HG03196 (cell line): ENCODE measurements around the gene UBE2D1.
"Not testable (repeated sequence)": the region's sequence is repeated elsewhere in the genome, so short reads cannot be mapped to it uniquely, and the experiment has no call there.

Experiments
- ATAC-seq: cut with Tn5 transposase; IDR thresholded peaks from one replicate; pipeline ENCODE4 v1.9.1; 2021; ENCODE audit not compliant: unreplicated experiment

UBE2D1 gene

GRCh38 chr10:58373442-58373827, 38.6 kb downstream of the UBE2D1 start:
- ATAC-seq, result no peak

GRCh38 chr10:58382489-58382995, 47.7 kb downstream of the UBE2D1 start:
- no peak for ATAC-seq

- ATAC-seq, result peak; percentile 44
These were observed 49.3 kb downstream of the UBE2D1 start for GRCh38 chr10:58384095-58384494.

- peak; percentile 3 for ATAC-seq
These were observed 49.8 kb downstream of the UBE2D1 start for GRCh38 chr10:58384544-58384998.

GRCh38 chr10:58384999-58385783, 50.4 kb downstream of the UBE2D1 start, which contains the start of gene TFAM:
TSS of gene TFAM (plus strand) at chr10:58385410. CDS start at chr10:58385548, 138 bp downstream.
- peak; percentile 95 for ATAC-seq

- ATAC-seq, result no peak
These were observed 50.9 kb downstream of the UBE2D1 start for GRCh38 chr10:58385784-58386112.

- ATAC-seq, result no peak
These were observed 54.2 kb downstream of the UBE2D1 start for GRCh38 chr10:58389024-58389423.

- ATAC-seq, result no peak
These were observed 58.5 kb downstream of the UBE2D1 start for GRCh38 chr10:58393317-58393716.

GRCh38 chr10:58394471-58394870, 59.7 kb downstream of the UBE2D1 start:
- no peak for ATAC-seq

- ATAC-seq, result no peak
These were observed 61.3 kb downstream of the UBE2D1 start for GRCh38 chr10:58396057-58396456.

- no peak for ATAC-seq
These were observed 63.0 kb downstream of the UBE2D1 start for GRCh38 chr10:58397830-58398229.

GRCh38 chr10:58399410-58399809, 64.6 kb downstream of the UBE2D1 start:
- ATAC-seq, result no peak

GRCh38 chr10:58400609-58401008, 65.8 kb downstream of the UBE2D1 start:
- no peak for ATAC-seq

- ATAC-seq, result no peak
These were observed 69.2 kb downstream of the UBE2D1 start for GRCh38 chr10:58404001-58404400.

GRCh38 chr10:58409956-58410610, 75.3 kb downstream of the UBE2D1 start:
- ATAC-seq, result no peak

GRCh38 chr10:58412502-58412961, 77.7 kb downstream of the UBE2D1 start:
- ATAC-seq, result no peak

- ATAC-seq, result no peak
These were observed 79.7 kb downstream of the UBE2D1 start for GRCh38 chr10:58414270-58415041.

- no peak for ATAC-seq
These were observed 81.0 kb downstream of the UBE2D1 start for GRCh38 chr10:58415757-58416156.

GRCh38 chr10:58417902-58418301, 83.1 kb downstream of the UBE2D1 start:
- not testable (repeated sequence) for ATAC-seq
